IgD-negative memory B cell (primary cell): ENCODE measurements around the gene CCNB1. TPM values are rescaled to one million over a fixed set of nuclear protein-coding genes. Genes with fewer than 3 reads are reported as not detected.
A peak's percentile ranks its signal among the peaks of the same experiment; 100 is the strongest.
"Not testable (repeated sequence)": the region's sequence is repeated elsewhere in the genome, so short reads cannot be mapped to it uniquely, and the experiment has no call there.

ENCODE experiments used
- H3K27ac Mint-ChIP-seq, 3 donors: one replicate each; pipeline ENCODE4 v1.8.0; 2020 to 2022; ENCODE audit warnings: mild to moderate bottlenecking in 3 of 3, mixed read lengths in 3 of 3, moderate library complexity in 1 of 3
- H3K27me3 Mint-ChIP-seq: one replicate; pipeline ENCODE4 v1.8.0; 2021; ENCODE audit warnings: mixed read lengths
- H3K36me3 Mint-ChIP-seq: one replicate; pipeline ENCODE4 v1.8.0; 2020; ENCODE audit warnings: mild to moderate bottlenecking, mixed read lengths
- H3K4me1 Mint-ChIP-seq, 3 donors: one replicate each; pipeline ENCODE4 v1.8.0; 2020 to 2022; ENCODE audit warnings: mixed read lengths in 3 of 3, mild to moderate bottlenecking in 1 of 3
- H3K4me3 Mint-ChIP-seq, 4 donors: one replicate each; pipeline ENCODE4 v1.8.0; 2020 to 2022; ENCODE audit warnings: mild to moderate bottlenecking in 4 of 4, mixed read lengths in 4 of 4, moderate library complexity in 3 of 4
- H3K9me3 Mint-ChIP-seq, 3 donors: one replicate each; pipeline ENCODE4 v1.8.0; 2020 to 2021; ENCODE audit warnings: mixed read lengths in 3 of 3, mild to moderate bottlenecking in 1 of 3
- polyA plus RNA-seq: library from polyadenylated mRNA; unstranded; fragments of 300-500 nt; fragmentation: Illumina TruSeq; gene quantifications from one replicate; pipeline ENCODE4 v1.2.3, GENCODE V29; 2021

CCNB1 gene
- polyA plus RNA-seq, 1 donor from 2014 or later: 7.7 TPM

GRCh38 chr5:69211200-69211599 is 44.2 kb downstream of the CCNB1 start:
- Mint-ChIP-seq H3K27ac (peak overlapping the region in 1 of 3 donors; percentile 67), H3K4me1 (peaks cover 3 to 5% (median 5%) of the 10 kb centered on the region in 3 donors), H3K27me3 (no peaks in the 10 kb centered on the region)

DNA sequence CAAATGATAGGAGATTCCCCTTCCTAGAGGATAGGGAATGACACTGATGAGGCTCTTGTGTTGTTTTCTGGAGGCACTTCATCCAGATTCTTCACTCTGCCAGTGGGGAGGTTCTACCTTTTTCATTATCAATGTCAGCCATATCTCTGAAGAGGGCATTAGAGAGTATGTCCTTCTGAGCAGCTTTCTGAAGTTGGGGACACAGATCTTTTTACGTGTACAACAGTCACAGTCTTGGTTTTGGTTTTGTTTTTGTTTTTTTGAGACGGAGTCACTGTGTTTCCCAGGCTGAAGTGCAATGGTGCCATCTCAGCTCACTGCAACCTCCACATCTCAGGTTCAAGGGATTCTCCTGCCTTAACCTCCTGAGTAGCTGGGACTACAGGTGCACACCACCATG is 45.1 kb downstream of the CCNB1 start:
- H3K4me1 Mint-ChIP-seq: peaks cover 3 to 6% (median 5%) of the 10 kb centered on the region in 3 donors
- H3K36me3 Mint-ChIP-seq: no peaks in the 10 kb centered on the region
- no peaks in the 10 kb centered on the region for H3K9me3 Mint-ChIP-seq
- H3K27ac Mint-ChIP-seq: peak overlapping the region in 2 of 3 donors; percentile 42 to 67
- H3K4me3 Mint-ChIP-seq: peak overlapping the region in 3 of 4 donors; percentile 8 to 68 (median 22)
- H3K27me3 Mint-ChIP-seq: no peaks in the 10 kb centered on the region

More at GRCh38 chr5:69211200-69211599, 44.2 kb downstream of the CCNB1 start:
- Mint-ChIP-seq H3K36me3 (no peaks in the 10 kb centered on the region), H3K4me3 (peak overlapping the region in 1 of 4 donors; percentile 68), H3K9me3 (no peaks in the 10 kb centered on the region)

DNA sequence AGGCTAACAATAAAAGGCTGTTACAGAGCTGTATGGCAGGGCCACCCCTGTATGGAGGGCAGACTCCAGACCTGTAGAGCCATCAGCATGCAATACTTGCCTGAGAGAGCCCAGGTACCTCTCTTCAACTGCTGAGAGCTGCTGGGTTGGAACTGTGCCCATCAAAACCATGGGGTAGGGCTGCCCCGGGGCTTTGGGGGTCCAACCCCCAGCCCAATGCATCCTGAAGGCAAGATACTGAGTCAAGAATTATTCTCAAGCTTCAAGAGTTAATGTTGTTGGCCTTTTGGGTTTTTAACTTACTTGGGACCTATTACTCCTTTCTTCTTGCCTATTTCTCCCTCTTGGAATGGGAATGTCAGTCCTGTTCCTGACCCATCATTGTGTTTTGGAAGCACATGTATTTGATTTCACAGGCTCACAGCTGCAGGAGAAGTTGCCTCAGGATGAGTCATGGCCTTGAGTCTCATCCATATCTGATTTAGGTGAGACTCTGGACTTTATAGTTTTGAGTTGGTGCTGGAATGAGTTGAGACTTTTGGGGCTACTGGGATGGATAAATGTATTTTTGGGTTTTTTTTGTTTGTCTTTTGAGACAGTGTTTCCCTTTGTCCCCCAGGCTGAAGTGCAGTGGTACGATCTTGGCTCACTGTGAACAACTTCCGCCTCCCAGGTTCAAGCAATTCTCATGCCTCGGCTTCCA is 46.7 kb downstream of the CCNB1 start:
- Mint-ChIP-seq H3K9me3 (no peaks in the 10 kb centered on the region), H3K27me3 (no peaks in the 10 kb centered on the region), H3K4me1 (peaks cover 3 to 11% (median 10%) of the 10 kb centered on the region in 3 donors), H3K36me3 (no peaks in the 10 kb centered on the region), H3K27ac (peak overlapping the region in 1 of 3 donors; percentile 51), H3K4me3 (no peak overlapping the region)

GRCh38 chr5:69217151-69217511 is 50.2 kb downstream of the CCNB1 start:
- H3K27me3 Mint-ChIP-seq: no peaks in the 10 kb centered on the region
- peak overlapping the region; percentile 97 to 99 (median 99) for H3K27ac Mint-ChIP-seq
- H3K9me3 Mint-ChIP-seq: no peaks in the 10 kb centered on the region
- peaks cover 13 to 18% (median 18%) of the 10 kb centered on the region in 3 donors for H3K4me1 Mint-ChIP-seq
- H3K4me3 Mint-ChIP-seq: peak overlapping the region; percentile 94 to 100 (median 98)
- peaks cover 2% of the 10 kb centered on the region for H3K36me3 Mint-ChIP-seq

- Mint-ChIP-seq H3K4me1 (peaks cover 15 to 20% (median 19%) of the 10 kb centered on the region in 3 donors), H3K36me3 (peaks cover 4% of the 10 kb centered on the region), H3K27me3 (no peaks in the 10 kb centered on the region), H3K4me3 (peak overlapping the region; percentile 94 to 100 (median 98)), H3K9me3 (no peaks in the 10 kb centered on the region), H3K27ac (peak overlapping the region; percentile 97 to 99 (median 99))
Measured at GRCh38 chr5:69217548-69218526, 50.9 kb downstream of the CCNB1 start.

DNA sequence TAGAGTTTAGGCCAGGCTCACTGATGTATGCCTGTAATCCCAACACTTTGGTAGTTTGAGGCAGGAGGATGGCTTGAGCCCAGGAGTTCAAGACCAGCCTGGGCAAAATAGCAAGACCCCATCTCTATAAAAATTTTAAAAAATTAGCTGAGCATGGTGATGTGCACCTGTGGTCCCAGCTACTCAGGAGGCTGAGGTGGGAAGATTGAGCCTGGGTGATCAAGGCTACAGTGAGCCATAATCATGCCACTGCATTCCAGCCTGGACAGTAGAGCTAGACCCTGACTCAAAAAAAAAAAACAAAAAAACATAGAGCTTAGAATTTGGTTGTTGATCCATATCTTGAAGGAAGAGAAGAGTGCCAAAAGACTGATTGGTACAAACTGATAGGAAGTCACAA is 53.0 kb downstream of the CCNB1 start:
- H3K9me3 Mint-ChIP-seq: no peaks in the 10 kb centered on the region
- peaks cover 4% of the 10 kb centered on the region for H3K36me3 Mint-ChIP-seq
- no peak overlapping the region for H3K4me3 Mint-ChIP-seq
- no peaks in the 10 kb centered on the region for H3K27me3 Mint-ChIP-seq
- peaks cover 15 to 20% (median 19%) of the 10 kb centered on the region in 3 donors for H3K4me1 Mint-ChIP-seq
- H3K27ac Mint-ChIP-seq: no peak overlapping the region

DNA sequence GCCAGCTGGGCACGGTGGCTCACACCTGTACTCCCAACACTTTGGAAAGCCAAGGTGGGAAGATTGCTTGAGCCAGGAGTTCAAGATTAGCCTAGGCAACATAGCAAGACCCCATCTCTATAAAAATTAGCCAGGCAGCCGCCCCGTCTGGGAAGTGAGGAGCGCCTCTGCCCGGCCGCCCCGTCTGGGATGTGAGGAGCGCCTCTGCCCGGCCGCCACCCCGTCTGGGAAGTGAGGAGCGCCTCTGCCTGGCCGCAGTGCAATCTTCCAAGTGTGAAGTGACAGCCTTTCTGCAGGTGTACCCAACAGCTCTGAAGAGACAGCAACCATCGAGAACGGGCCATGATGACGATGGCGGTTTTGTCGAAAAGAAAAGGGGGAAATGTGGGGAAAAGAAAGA is 53.4 kb downstream of the CCNB1 start:
- not testable (repeated sequence) for H3K4me3 Mint-ChIP-seq, H3K27ac Mint-ChIP-seq, H3K36me3 Mint-ChIP-seq, H3K27me3 Mint-ChIP-seq, H3K9me3 Mint-ChIP-seq
- H3K4me1 Mint-ChIP-seq: peaks cover 15 to 20% (median 19%) of the 10 kb centered on the region in 3 donors

DNA sequence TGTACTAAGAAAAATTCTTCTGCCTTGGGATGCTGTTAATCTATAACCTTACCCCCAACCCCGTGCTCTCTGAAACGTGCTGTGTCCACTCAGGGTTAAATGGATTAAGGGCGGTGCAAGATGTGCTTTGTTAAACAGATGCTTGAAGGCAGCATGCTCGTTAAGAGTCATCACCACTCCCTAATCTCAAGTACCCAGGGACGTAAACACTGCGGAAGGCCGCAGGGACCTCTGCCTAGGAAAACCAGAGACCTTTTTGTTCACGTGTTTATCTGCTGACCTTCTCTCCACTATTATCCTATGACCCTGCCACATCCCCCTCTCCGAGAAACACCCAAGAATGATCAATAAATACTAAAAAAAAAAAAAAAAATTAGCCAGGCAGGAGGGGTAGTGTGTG is 53.9 kb downstream of the CCNB1 start:
- H3K4me1 Mint-ChIP-seq: peaks cover 15 to 19% (median 19%) of the 10 kb centered on the region in 3 donors
- H3K4me3 Mint-ChIP-seq, H3K9me3 Mint-ChIP-seq, H3K27me3 Mint-ChIP-seq, H3K27ac Mint-ChIP-seq, H3K36me3 Mint-ChIP-seq: not testable (repeated sequence)

- H3K36me3 Mint-ChIP-seq: peaks cover 4% of the 10 kb centered on the region
- H3K9me3 Mint-ChIP-seq: no peaks in the 10 kb centered on the region
- H3K27ac Mint-ChIP-seq: no peak overlapping the region
- H3K27me3 Mint-ChIP-seq: no peaks in the 10 kb centered on the region
- H3K4me1 Mint-ChIP-seq: peaks cover 3 to 6% (median 4%) of the 10 kb centered on the region in 3 donors
- no peak overlapping the region for H3K4me3 Mint-ChIP-seq
Measured at GRCh38 chr5:69224520-69224919, 57.6 kb downstream of the CCNB1 start.

- Mint-ChIP-seq H3K27me3 (no peaks in the 10 kb centered on the region), H3K4me3 (no peak overlapping the region), H3K36me3 (peaks cover 2% of the 10 kb centered on the region), H3K4me1 (peaks cover 3 to 6% (median 4%) of the 10 kb centered on the region in 3 donors), H3K9me3 (no peaks in the 10 kb centered on the region), H3K27ac (no peak overlapping the region)
Measured at GRCh38 chr5:69225860-69226259, 58.9 kb downstream of the CCNB1 start.

Other genes with a start within 250 kb of the CCNB1 start
- gene SLC30A5, start 73.1 kb upstream of the CCNB1 start, polyA plus RNA-seq: 25.9 TPM
- gene CENPH, start 22.4 kb downstream of the CCNB1 start, polyA plus RNA-seq: 18.0 TPM
- gene CDK7, start 67.7 kb downstream of the CCNB1 start, polyA plus RNA-seq: 23.9 TPM
- gene CCDC125, start 165.7 kb downstream of the CCNB1 start, polyA plus RNA-seq: 5.5 TPM
- 81.3 TPM for gene AK6, start 202.4 kb downstream of the CCNB1 start, polyA plus RNA-seq
- 104 TPM for gene TAF9, start 202.4 kb downstream of the CCNB1 start, polyA plus RNA-seq
- gene RAD17, start 202.7 kb downstream of the CCNB1 start, polyA plus RNA-seq: 29.6 TPM
- 2.5 TPM for gene MARVELD2, start 248.0 kb downstream of the CCNB1 start, polyA plus RNA-seq